Measurements from ENCODE around the gene AKAP1. TPM values are rescaled to one million over a fixed set of nuclear protein-coding genes. Genes with fewer than 3 reads are reported as not detected.

Gene AKAP1
- total RNA-seq, 1 donor from 2014 or later: 26.4 TPM

DNA sequence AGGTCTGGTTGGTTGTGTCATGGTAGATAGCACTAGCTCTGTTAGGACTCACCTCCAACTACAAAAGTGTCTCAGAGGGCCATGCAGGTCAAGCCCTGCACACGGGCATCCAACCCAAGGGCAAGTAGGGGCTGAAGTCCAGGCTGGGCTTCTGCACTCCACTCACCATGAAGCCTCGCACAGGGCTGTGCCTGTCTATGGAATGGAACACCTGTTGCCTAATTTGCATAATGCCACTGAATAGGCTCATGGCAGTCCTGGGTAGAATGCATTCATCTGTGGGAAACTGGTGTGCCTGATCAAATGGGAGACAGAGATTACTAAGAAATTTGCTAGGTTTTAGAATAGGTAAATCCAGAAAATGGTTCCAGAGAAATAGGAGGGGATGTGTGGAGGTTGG, 8.0 kb upstream of the AKAP1 start:
- no peak for TF ChIP-seq CTCF (IDR thresholded peaks at IDR 0.05; ENCODE audit: unreplicated experiment)
- H3K36me3 Mint-ChIP-seq: no peaks in the 10 kb centered on the region
- DNase-seq (ENCODE audit: low spot score in 2 of 2, unreplicated experiment in 2 of 2): no peak
- no peaks in the 10 kb centered on the region for H3K27me3 Mint-ChIP-seq (ENCODE audit: low read depth)
- H3K4me1 Mint-ChIP-seq: peaks cover 10% of the 10 kb centered on the region
- no peak overlapping the region for H3K4me3 Mint-ChIP-seq
- no peak overlapping the region for H3K27ac Mint-ChIP-seq
- no peaks in the 10 kb centered on the region for H3K9me3 Mint-ChIP-seq

- Mint-ChIP-seq H3K27me3 (ENCODE audit: low read depth) (no peaks in the 10 kb centered on the region), H3K4me3 (no peak overlapping the region), H3K27ac (no peak overlapping the region), H3K4me1 (peaks cover 10% of the 10 kb centered on the region), H3K9me3 (no peaks in the 10 kb centered on the region), H3K36me3 (no peaks in the 10 kb centered on the region)
- no peak for TF ChIP-seq CTCF (IDR thresholded peaks at IDR 0.05; ENCODE audit: unreplicated experiment)
- DNase-seq (ENCODE audit: low spot score in 2 of 2, unreplicated experiment in 2 of 2): no peak
Measured at GRCh38 chr17:57078274-57078673, 6.8 kb upstream of the AKAP1 start.

- no peak for TF ChIP-seq CTCF (IDR thresholded peaks at IDR 0.05; ENCODE audit: unreplicated experiment)
- Mint-ChIP-seq H3K27ac (peak overlapping the region; percentile 88), H3K4me1 (peaks cover 15% of the 10 kb centered on the region), H3K27me3 (ENCODE audit: low read depth) (no peaks in the 10 kb centered on the region), H3K4me3 (no peak overlapping the region), H3K36me3 (no peaks in the 10 kb centered on the region), H3K9me3 (no peaks in the 10 kb centered on the region)
- no peak for DNase-seq (ENCODE audit: low spot score in 2 of 2, unreplicated experiment in 2 of 2)
Measured at GRCh38 chr17:57080718-57081117, 4.3 kb upstream of the AKAP1 start.

GRCh38 chr17:57082441-57082840, 2.6 kb upstream of the AKAP1 start:
- no peak for TF ChIP-seq CTCF (IDR thresholded peaks at IDR 0.05; ENCODE audit: unreplicated experiment)
- H3K27me3 Mint-ChIP-seq (ENCODE audit: low read depth): no peaks in the 10 kb centered on the region
- peak overlapping the region; percentile 19 for H3K27ac Mint-ChIP-seq
- no peak overlapping the region for H3K4me3 Mint-ChIP-seq
- no peaks in the 10 kb centered on the region for H3K36me3 Mint-ChIP-seq
- H3K9me3 Mint-ChIP-seq: no peaks in the 10 kb centered on the region
- peaks cover 28% of the 10 kb centered on the region for H3K4me1 Mint-ChIP-seq
- no peak for DNase-seq (ENCODE audit: low spot score in 2 of 2, unreplicated experiment in 2 of 2)

GRCh38 chr17:57084361-57084801, 665 bp upstream of the AKAP1 start:
- Mint-ChIP-seq H3K36me3 (no peaks in the 10 kb centered on the region), H3K9me3 (no peaks in the 10 kb centered on the region), H3K27ac (peak overlapping the region; percentile 97), H3K27me3 (ENCODE audit: low read depth) (no peaks in the 10 kb centered on the region), H3K4me3 (peak overlapping the region; percentile 90), H3K4me1 (peaks cover 30% of the 10 kb centered on the region)
- TF ChIP-seq CTCF (IDR thresholded peaks at IDR 0.05; ENCODE audit: unreplicated experiment): no peak
- DNase-seq (ENCODE audit: low spot score in 2 of 2, unreplicated experiment in 2 of 2): no peak
